SW 1271 (cell line): Measurements from ENCODE around the gene FKBP14.
A peak's percentile ranks its signal among the peaks of the same experiment; 100 is the strongest.

Source experiments
- DNase-seq, 2 experiments: peaks; one replicate each; lab custom pipeline; 2025; lab: John Stamatoyannopoulos, UW

FKBP14 gene

DNA sequence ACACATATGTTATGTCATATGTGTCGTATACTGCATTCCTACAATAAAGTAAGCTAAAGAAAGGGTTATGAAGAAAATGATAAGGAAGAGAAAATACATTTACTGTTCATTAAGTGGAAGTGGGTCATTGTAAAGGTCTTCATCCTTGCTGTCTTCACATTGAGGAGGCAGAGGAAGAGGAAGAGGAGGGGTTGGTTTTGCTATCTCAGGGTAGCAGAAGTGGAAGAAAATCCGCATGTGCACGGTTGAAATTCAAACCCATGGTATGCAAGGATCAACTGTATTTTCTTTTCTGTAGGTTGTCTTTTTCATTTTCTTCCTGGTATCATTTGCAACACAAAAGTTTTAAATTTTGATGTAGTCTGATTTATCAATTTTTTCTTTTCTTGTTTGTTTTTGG lies 8.0 kb upstream of the FKBP14 start:
- no peak for DNase-seq

DNA sequence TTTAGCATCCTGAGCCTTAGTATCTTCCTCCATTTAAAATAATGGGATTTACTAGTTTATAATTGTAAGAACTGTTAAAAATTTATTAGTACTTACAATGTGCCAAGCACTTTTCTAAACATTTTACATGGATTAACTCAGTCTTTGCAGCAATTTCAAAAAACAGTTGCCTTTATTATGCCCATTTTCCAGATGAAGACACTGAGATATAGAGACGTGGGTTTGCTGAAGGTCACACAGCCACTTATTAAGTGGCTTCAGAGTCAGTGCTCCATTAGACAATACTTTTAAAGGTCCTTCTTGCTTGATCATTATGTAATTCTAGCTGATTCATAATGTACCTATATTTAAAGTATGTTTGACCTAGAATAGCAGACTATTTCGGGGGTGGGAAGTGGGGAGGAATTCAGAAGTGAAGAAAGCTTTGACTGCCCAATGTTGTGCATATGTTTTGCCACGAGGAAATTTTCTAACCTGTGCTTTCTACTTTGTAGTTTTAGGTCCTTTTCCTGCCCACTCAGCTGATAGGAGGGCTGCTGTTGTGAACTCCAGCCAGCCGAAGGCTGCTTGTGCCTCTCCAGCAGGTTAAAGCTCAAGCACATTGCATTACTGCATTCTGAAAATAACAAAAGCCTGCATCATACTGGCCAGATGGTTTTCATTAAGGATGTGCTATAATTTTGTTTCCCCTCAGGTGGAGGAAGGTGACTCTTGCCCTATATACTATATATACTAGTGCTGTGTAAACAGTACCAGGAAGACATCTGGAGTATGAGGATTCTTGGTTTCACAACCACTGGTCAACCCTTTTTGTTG lies 6.0 kb upstream of the FKBP14 start:
- no peak for DNase-seq

DNA sequence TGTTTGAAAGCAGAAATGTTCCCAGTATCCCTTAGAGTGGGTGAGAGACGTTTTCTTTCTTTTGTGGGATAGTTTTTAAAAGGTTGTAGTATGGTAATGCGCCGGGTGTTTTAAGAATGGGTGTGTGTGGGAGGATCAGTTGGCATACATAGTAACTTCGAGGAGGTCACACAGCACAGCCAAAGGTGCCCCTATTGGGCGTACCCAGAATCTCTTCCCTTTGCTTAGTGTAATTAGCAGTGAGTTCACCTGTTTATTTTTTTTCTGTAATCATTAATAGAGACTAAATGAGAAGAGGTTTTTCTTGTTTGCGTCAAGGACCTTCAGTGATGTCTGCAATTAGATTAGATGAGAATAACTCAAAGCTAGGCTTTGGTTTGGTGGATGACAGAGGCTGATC lies 3.2 kb upstream of the FKBP14 start:
- no peak for DNase-seq

DNA sequence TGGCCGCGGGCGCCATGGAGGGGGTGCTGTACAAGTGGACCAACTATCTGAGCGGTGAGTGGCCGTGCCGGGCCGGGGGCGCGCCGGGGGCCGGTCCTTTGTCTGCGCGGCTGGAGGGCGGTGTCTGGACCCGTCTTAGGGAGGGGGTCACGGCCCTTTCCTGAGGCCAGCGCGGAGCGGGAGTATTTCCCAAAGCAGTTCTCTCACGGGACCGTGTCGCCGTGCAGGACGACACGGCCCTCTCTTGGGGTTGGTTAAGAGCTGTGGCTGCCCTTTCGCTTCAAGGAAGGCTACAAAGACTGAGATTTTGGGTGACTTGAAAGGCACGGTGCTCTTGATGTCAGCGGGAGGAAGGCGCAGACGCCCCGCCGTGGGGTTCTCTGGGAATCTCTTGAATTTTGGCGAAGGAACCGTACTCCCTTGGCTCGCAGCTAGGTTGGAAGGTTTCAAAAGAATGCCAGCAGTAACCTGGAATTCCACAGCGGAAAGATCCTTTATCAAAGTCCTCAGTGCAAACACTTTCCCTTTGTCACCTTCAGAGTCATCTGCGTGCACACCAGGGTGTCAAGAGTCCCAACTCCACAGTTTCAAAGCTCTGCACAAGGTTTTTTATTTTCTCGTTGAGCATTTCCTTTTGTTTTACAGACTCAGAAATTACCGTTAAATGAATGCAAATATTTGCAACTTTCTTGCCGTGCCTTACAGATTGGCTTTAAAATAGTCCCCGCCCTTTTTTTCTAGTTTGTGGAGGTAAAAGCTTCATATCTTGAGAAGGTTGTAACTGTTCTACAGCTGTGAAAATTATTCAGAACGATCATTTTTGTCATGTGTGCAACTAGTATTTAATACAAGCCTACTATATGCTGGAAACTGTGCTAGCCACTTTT lies 2.5 kb upstream of the FKBP14 start:
- DNase-seq, result peak; percentile 16 to 56

DNA sequence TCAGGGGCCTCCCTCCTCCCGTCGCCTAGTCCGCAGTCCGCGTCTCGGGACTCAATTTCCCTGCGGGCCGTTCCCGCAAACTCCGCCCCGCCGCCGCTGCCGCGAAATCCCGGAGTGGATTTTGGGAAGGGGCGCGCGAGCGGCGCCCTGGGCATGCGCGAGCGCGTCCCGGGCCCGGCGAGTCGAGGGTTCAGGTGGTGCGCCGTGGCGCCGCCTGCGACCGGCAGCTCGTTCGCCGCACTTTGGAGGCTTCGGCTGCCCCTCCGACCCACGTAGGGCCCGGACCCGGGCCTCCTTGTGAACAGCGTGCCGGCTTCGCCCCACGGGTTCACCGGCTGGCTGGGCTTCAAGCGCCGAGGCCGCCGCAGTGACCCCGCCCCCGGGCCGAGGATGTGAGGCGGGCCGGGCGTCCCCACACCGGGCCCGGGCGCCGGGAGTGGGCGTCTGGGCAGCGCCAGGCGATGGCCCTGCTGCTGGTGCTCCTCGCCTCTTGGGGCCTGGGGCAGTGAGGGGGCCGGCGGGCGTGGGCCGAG lies 1.8 kb upstream of the FKBP14 start, which contains the start of gene PLEKHA8:
Gene PLEKHA8 (plus strand): TSS at position 197 of the 533 bp plus-strand sequence. CDS start 351 bp downstream, outside the sequence.
- DNase-seq, result peak; percentile 59 to 70

DNA sequence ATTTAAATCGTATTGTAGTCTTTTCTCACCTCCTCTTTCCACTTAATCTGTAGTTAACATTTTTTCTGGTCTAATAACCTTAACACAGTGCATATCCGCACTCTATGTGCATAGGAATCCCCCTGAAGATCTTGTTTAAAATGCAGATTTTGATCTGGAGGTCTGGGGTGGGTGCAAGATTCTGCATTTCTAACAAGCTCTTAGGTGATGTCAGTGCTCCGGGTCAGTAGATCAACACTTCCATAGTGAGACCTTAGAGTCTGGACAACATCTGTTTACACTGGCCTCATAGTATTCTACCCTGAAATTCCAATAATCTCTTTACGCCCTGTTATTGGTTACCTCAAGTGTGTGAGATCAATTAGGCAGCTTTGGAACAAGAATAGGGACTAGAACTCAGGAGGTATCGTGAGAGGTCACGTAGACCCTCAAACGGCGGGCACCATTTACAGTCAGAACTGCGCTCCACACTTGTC lies 1.3 kb upstream of the FKBP14 start:
- no peak for DNase-seq

DNA sequence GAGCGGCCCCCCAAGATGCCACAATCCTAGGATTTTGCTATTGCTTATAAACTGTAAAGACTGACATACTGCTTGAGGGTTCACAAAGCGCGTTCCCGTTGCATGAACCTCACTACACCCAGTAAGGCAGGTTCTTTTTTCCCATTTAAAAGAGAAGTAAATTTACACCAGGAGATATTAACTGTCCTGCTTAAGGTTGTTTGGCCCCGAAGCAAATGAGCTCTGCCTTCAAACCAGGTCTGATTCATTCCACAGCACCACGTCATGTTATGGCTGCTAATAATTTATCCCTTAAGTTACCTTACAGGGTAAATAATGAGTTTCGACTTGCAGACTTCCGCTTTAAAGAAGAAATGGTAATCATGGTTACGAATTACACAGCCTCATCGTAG lies 559 bp upstream of the FKBP14 start:
- no peak for DNase-seq

DNA sequence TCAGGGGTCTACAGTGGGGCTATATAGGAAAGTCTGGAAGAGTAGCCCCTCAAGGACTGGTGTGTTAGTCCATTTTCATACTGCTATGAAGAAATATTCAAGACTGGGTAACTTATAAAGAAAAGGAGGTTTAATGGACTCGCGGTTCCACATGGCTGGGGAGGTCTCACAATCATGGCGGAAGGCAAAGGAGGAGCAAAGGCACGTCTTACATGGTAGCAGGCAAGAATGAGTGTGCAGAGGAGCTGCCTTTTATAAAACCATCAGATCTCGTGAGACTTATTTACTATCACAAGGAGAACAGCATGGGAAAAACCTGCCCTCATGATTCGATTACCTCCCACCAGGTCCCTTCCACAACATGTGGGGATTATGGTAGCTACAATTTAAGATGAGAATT lies 3.0 kb downstream of the FKBP14 start:
- no peak for DNase-seq

DNA sequence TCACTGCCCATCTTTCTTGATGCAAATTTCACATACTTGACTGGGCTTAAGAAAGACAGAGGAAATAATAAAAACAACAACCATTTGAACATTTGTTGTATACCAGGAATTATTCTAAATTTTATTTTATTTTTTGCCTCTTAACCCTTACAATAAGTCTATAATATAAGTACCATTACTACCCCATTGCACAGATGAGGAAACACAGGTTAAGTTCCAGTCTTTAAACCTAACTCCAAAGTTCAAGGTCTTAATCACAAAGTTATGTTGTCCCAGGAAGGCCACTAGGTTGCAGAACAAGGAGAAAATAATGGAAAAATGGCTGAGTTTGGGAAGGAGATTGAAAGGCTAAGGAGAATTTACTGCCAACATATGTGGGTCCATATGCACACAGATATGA lies 3.5 kb downstream of the FKBP14 start:
- no peak for DNase-seq

DNA sequence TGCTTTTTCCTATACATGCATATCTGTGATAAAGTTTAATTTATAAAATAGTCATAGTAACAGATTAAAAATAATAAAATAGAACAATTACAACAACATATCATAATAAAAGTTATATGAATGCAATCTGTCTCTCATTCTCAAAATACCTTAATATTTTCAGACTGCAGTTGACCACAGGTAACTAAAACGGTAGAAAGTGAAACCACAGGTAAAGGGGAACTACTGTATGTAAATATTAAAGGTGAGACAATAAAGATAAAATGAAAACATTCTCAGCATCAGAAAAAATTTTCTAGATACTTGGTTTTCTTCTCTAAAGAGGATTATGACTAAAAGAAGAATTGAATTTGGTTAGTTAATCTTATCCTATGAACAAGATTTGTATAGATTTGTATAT lies 6.0 kb downstream of the FKBP14 start:
- DNase-seq, result no peak

DNA sequence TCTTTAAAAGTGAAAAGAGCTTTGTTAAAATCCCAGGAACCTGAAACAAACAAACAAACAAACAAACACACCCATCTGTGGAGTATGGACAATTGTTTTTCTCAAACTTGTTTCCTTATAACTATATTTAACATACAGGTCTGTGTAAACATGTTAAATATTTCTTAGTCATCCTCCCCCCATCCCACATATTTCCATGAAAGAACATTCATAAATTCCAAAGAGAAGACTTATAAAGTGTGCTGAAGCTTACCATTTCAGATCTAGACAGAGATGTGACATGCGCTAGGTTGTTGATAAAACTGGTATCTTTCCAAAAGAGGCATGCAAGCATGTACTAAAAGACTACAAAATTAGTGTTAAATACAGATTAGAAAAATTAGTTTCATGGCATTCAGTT lies 6.5 kb downstream of the FKBP14 start:
- no peak for DNase-seq

DNA sequence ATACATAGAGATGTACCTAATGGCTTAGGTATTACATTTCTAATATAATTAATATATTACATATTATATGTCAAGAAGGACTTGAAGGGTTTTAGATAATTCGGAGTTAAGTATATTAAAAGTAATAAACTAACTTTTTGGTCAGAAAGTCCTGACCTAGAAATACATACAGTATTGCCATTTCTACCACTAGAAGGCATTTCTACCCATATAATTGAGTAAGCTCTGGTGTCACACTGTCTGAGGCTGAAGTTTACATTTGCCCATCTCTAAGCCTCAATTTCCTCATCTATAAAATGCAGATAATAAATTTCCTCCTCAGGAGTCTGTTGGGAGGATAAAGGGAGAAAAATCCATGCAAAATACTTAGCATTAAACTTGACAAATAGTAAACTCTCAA lies 7.1 kb downstream of the FKBP14 start:
- DNase-seq, result no peak

DNA sequence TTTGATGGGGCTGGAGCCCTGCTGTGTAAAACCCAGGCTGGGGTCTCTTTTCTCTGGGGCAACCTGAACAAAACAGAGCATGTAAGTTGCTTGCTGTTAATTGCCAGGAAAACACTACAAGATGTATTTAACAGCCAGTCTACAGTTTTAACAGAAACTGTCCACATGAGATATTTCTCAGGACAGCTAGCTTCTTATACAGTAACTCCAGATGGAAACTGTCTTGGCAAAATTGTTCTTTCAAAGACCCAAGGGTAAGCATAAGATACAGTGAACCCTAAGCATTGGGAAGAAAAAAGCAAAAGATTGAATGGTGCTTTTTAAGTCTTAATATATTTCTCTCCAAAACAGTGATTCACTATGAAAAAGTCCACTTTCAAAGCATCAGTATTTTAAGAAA lies 8.1 kb downstream of the FKBP14 start:
- no peak for DNase-seq

DNA sequence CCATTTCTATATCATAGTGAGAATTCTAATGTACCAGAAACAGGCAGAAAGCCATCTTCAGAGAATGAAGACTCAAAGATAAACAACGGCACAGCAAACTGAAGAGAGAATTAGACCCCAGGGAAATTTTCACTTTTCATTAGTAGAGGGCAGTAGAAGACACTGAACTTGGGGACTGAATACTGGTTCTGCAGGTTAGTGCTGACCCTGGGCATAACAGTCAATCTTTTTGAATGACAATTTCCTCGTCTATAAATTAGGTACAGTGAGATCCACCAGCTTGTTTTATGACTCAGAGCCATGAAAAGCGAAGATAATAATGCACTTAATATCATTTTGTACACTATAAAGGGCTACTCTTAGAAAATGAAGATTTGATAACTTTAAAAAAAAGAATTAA lies 13.7 kb downstream of the FKBP14 start:
- no peak for DNase-seq

DNA sequence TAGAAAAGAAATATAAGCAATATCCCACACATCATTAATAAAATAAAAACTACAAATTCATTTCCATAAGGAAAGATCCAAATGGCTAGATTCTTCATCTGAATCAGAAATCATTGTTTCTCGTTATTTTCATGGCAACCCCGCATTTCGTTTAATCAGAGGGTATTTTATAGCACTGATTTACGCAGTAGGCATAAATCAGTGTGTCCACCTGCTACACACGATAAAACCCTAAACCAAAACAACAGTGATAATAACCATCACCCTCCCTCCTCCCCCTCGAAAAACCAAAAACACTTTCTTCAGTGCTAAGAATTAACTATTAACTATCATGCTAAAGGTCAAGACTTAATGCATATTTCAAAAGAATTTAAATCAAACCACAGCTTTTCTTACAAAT lies 16.5 kb downstream of the FKBP14 start:
- no peak for DNase-seq

DNA sequence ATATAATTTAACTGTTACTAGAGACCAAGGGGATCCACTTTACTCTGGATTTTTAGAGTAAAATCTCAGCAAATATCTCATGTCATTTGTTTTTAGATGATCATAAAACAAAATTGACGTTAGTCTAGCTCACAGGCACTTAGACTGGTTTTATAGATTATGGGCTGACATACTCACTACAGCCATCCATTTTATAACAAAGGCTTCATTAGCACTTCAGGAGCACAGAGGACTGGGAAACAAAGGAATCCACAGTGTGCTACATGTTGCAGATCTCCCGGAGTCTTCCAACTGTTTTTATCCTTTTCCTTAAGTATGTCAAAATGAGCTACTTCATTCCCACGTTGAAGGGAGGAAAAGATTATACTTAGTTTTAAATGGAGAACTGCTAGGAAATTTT lies 21.0 kb downstream of the FKBP14 start:
- DNase-seq, result no peak

DNA sequence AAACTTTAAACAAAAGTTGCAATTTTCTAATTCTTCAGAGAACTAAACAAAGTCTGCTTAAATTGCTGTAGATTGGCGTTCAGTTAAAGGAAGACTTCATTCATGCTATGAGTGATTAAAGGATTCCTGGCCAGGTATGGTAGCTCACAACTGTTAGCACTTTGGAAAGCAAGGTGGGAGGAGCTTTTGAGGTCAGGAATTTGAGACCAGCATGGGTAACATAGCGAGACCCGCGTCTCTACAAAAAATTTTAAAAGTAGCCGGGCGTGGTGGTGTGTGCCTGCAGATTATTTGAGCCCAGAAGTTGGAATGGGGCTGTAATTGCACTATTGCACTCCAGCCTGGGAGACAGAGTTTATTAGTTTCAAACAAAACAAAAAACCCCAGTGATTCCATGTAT lies 23.4 kb downstream of the FKBP14 start:
- no peak for DNase-seq

DNA sequence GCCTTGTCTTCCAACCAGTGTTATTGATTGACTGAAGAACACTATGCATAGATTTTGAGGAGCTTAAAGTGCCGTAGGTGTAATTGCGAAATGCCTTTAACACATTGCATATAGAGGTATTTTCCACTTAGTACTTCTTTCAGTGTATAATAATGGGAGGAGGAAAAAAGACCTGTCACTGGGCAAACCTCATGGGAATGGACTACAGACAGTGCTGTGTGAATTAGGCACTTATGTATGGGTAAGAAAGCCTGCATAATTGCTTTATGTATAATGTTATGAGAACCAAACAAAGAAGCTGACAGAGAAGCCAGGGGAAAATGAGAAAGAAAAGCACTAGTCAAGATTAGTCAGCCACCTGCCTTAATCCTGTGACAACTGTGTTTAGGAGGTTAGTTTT lies 24.5 kb downstream of the FKBP14 start:
- DNase-seq, result no peak

DNA sequence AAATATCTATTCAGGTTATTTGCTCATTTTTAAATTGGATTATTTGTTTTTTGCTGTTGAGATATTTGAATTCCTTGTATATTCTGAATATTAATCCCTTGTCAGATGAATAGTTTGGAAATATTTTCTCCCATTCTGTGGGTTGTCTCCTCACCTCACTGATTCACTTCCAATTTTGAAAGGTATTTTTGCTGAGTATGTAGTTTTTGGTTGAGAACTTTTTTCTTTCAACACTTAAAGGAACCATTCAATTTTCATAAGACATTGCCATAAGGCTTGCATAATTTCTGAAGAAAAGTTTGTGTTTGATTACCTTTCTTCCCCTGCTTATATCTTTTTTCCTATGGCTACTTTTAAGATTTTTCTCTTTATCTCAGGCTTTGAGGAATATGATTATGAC lies 28.0 kb downstream of the FKBP14 start:
- DNase-seq, result no peak

DNA sequence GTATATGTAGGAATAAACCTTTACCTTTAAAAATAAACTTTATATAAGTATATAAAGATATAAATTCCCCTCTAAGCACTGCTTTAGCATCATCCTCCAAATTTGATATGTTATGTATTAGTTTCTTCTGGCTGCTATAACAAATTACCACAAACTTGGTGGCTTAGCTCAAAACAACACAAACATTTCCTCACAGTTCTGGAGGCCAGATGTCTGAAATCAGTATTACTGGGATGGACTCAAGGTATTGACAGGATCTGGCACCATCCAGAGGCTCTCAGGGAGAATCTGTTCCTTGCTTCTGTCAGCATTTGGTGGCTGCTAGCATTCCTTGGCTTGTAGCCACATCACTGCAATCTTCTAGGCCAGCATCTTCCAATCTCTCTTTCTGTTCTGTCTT lies 30.2 kb downstream of the FKBP14 start:
- DNase-seq, result no peak

DNA sequence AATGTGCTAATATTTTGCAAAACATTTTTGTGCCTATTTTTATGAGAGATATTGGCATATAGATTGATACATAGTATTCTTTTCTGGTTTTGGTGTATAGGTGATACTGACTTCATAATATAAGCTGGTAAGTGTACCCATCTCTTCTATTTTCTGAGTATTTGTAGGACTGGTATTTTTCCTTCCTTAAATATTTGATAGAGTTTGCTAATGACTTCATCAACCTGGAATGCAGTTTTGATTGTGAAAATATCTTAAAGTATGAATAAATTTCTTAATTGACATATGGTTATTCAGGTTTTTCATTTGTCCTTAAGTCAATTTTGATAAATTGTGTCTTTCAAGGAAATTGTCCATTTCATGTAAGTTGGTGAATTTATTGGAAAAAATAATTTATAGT lies 30.9 kb downstream of the FKBP14 start:
- no peak for DNase-seq

DNA sequence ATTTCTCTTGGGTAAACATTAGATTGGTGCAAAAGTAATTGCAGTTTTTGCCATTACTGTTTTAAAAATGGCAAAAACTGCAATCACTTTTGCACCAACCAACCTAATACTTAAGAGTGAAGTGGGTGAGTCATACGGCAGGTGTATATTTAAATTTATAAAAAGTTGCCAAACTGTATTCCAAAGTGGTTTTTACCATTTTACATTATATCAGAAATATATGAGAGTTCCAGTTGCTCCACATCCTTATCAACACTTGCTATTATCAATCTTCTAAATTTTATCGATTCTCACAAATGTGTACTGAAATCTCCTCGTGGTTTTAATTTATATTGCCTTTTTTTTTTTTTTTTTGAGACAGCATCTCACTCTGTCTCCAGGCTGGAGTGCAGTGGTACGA lies 33.4 kb downstream of the FKBP14 start:
- no peak for DNase-seq

DNA sequence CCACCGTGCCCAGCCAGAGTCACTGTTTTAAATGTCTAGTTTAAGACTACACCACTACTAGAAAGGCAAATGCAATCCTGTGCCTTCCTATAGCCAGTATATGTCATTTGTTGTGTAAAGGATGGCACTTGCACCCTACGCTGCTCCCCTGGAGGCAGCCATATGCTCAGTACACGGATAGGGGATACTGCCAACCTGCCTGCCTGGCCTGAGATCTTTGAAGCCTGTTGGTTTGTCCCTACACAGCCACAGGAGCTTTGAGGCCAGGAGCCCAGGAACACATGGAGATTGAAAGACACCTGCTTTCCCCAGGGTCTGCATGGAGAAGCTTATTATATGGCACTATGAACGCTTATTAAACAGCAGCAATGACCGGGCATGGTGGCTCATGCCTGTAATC lies 34.6 kb downstream of the FKBP14 start:
- DNase-seq, result no peak
